ENCODE measurements around the gene AQR. TPM values are rescaled to one million over a fixed set of nuclear protein-coding genes. Genes with fewer than 3 reads are reported as not detected.

The AQR gene
- total and polyA plus RNA-seq, 12 donors = 10.2 to 43.4 (median 28.3) TPM

DNA sequence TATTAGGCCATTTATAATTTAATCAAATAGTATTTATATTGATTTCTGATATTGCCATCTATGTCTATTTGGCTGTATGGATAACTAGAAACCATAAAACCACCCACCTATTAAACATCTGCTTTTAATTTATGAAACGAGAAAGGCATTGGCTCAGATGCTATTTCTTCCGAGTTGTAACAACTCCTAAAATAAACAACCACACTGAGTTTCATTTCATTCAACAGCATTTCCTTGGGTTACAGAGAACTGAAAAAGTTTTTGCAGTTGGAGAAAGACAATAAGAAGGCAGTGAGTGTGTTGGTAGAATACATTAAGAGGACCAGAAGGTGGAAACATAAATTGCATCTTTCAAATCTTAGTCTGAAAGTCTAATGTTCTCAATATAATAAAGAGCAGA is 79.1 kb downstream of the AQR start:
- Histone ChIP-seq H3K36me3 (replicated peaks in 1 of 2) (peaks cover 0 to 16% of the 10 kb centered on the region in 2 donors), H3K4me3 (no peak overlapping the region), H3K27ac (no peak overlapping the region), H3K4me1 (replicated peaks in 1 of 2) (peaks cover 0 to 5% of the 10 kb centered on the region in 2 donors), H3K27me3 (no peaks in the 10 kb centered on the region), H3K9me3 (replicated peaks in 1 of 3) (peaks cover 0 to 4% (median 0%) of the 10 kb centered on the region in 3 donors)
- no peak for DNase-seq
- TF ChIP-seq POLR2A (IDR thresholded peaks at IDR 0.05) = no peak
- TF ChIP-seq, protein P1, sequence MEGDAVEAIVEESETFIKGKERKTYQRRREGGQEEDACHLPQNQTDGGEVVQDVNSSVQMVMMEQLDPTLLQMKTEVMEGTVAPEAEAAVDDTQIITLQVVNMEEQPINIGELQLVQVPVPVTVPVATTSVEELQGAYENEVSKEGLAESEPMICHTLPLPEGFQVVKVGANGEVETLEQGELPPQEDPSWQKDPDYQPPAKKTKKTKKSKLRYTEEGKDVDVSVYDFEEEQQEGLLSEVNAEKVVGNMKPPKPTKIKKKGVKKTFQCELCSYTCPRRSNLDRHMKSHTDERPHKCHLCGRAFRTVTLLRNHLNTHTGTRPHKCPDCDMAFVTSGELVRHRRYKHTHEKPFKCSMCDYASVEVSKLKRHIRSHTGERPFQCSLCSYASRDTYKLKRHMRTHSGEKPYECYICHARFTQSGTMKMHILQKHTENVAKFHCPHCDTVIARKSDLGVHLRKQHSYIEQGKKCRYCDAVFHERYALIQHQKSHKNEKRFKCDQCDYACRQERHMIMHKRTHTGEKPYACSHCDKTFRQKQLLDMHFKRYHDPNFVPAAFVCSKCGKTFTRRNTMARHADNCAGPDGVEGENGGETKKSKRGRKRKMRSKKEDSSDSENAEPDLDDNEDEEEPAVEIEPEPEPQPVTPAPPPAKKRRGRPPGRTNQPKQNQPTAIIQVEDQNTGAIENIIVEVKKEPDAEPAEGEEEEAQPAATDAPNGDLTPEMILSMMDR (IDR thresholded peaks at IDR 0.05) = no peak
- intact Hi-C loops (cut with DNase I) = no loop called here
- 76 to 87% (median 83%) methylated on average over 2 of the region's 2 CpGs for WGBS, 4 donors

DNA sequence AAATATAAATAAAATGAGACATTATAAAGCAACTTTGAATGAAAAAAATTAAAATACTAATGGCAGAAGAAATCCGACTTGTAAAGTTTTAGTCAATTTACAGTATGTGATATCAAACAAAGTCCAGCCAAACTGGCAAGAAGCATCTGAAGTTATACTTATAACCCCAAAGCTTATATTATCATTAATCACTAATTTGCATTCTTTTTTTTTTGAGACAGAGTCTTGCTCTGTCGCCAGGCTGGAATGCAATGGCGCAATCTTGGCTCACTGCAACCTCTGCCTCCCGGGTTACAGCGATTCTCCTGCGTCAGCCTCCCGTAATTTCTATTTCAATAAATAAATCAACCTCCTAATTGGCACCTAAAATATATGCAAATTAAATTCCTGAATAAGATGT is 80.1 kb downstream of the AQR start:
- intact Hi-C loops (cut with DNase I) = no loop called here
- H3K27ac ChIP-seq = no peak overlapping the region
- no peak overlapping the region for H3K4me3 ChIP-seq
- WGBS, 4 donors = 92 to 96% (median 93%) methylated on average over 7 of the region's 7 CpGs
- peaks cover 0 to 5% of the 10 kb centered on the region in 2 donors for H3K4me1 ChIP-seq (replicated peaks in 1 of 2)
- DNase-seq = no peak
- H3K36me3 ChIP-seq (replicated peaks in 1 of 2) = peaks cover 0 to 16% of the 10 kb centered on the region in 2 donors
- TF ChIP-seq, protein P1 (IDR thresholded peaks at IDR 0.05) = no peak
- no peak for TF ChIP-seq POLR2A (IDR thresholded peaks at IDR 0.05)
- peaks cover 0 to 4% (median 0%) of the 10 kb centered on the region in 3 donors for H3K9me3 ChIP-seq (replicated peaks in 1 of 3)
- no peaks in the 10 kb centered on the region for H3K27me3 ChIP-seq

DNA sequence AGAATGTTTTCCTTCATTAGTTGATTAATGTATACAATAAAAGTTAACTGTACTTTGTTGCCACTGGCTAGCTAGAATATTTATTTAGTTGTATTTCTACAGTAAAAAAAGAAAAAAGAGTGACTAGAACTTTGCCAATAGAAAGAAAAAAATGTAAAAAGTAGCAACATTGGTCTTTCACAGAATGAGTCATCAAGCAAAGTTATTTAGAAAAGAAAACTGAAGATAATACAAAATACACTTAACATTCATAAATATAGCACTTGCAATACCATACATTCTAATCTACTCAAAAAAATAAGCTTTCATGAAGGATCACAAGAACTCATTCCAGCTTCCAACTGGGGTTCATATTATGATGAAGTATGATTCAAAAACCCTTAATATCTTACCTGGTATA is 83.4 kb downstream of the AQR start:
- DNase-seq = no peak
- H3K9me3 ChIP-seq (replicated peaks in 1 of 3) = peaks cover 0 to under 1% (median 0%) of the 10 kb centered on the region in 3 donors
- intact Hi-C loops (cut with DNase I) = no loop called here
- no peak for TF ChIP-seq POLR2A (IDR thresholded peaks at IDR 0.05)
- TF ChIP-seq, protein P1 (IDR thresholded peaks at IDR 0.05) = no peak
- H3K27ac ChIP-seq = no peak overlapping the region
- no peaks in the 10 kb centered on the region for H3K27me3 ChIP-seq
- peaks cover 0 to 25% of the 10 kb centered on the region in 2 donors for H3K36me3 ChIP-seq (replicated peaks in 1 of 2)
- H3K4me1 ChIP-seq (replicated peaks in 1 of 2) = peaks cover 0 to 5% of the 10 kb centered on the region in 2 donors
- no peak overlapping the region for H3K4me3 ChIP-seq

DNA sequence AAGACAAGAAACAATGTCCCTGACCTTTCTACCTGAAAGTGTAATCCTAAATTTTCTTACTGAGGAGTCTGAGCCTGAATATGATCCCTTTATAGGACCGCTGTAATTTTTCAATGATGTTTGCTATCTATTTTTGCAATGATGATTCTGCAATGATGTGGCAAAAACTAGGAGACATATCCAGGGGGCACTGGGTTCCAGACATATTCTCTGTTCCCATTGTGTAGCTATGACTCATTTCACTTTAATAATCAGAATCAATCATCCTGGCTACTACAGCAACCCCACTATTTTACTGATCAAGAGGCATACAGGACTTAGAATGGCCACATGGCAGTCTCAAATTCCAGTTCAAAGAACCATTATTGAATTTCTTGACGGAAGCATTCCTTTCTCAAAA is 85.9 kb downstream of the AQR start:
- H3K4me1 ChIP-seq (replicated peaks in 1 of 2) = peaks cover 0 to 5% of the 10 kb centered on the region in 2 donors
- peaks cover 0 to 35% of the 10 kb centered on the region in 2 donors for H3K36me3 ChIP-seq (replicated peaks in 1 of 2)
- 97 to 100% (median 99%) methylated on average over 2 of the region's 2 CpGs for WGBS, 4 donors
- no peak overlapping the region for H3K27ac ChIP-seq
- TF ChIP-seq, protein P1 (IDR thresholded peaks at IDR 0.05) = no peak
- no peak for TF ChIP-seq POLR2A (IDR thresholded peaks at IDR 0.05)
- H3K27me3 ChIP-seq = no peaks in the 10 kb centered on the region
- intact Hi-C loops (cut with DNase I) = no loop called here
- no peak for DNase-seq
- no peaks in the 10 kb centered on the region for H3K9me3 ChIP-seq (replicated peaks in 1 of 3)
- H3K4me3 ChIP-seq = no peak overlapping the region
